GM18526 (cell line): ENCODE results near the gene NKAIN2.

Source experiments
- POLR2A ChIP-seq: IDR thresholded peaks from 3 replicates; pipeline ENCODE4 v1.6.1; 2011; ENCODE audit not compliant: insufficient read length; ENCODE audit errors: extremely low read depth

The NKAIN2 gene

GRCh38 chr6:124793398-124793797 lies 989.7 kb downstream of the NKAIN2 start:
- no peak for TF ChIP-seq POLR2A

GRCh38 chr6:124795643-124796463 lies 992.2 kb downstream of the NKAIN2 start:
- TF ChIP-seq POLR2A: no peak

- no peak for TF ChIP-seq POLR2A
These were observed 992.9 kb downstream of the NKAIN2 start for GRCh38 chr6:124796464-124796970.

- no peak for TF ChIP-seq POLR2A
These were observed 993.6 kb downstream of the NKAIN2 start for GRCh38 chr6:124797224-124797623.

- TF ChIP-seq POLR2A: no peak
These were observed 995.4 kb downstream of the NKAIN2 start for GRCh38 chr6:124798942-124799496.

- TF ChIP-seq POLR2A: no peak
These were observed 996.0 kb downstream of the NKAIN2 start for GRCh38 chr6:124799638-124800037.

GRCh38 chr6:124800222-124800621 lies 996.6 kb downstream of the NKAIN2 start:
- no peak for TF ChIP-seq POLR2A

GRCh38 chr6:124812067-124812466 lies 1008.4 kb downstream of the NKAIN2 start:
- TF ChIP-seq POLR2A: no peak

GRCh38 chr6:124819346-124819745 lies 1015.7 kb downstream of the NKAIN2 start:
- no peak for TF ChIP-seq POLR2A

GRCh38 chr6:124822204-124822613 lies 1018.5 kb downstream of the NKAIN2 start:
- no peak for TF ChIP-seq POLR2A

GRCh38 chr6:124822721-124823120 lies 1019.1 kb downstream of the NKAIN2 start:
- no peak for TF ChIP-seq POLR2A

GRCh38 chr6:124823240-124824111 lies 1019.8 kb downstream of the NKAIN2 start:
- TF ChIP-seq POLR2A: no peak

GRCh38 chr6:124825564-124825963 lies 1021.9 kb downstream of the NKAIN2 start:
- TF ChIP-seq POLR2A: no peak

GRCh38 chr6:124829822-124830221 lies 1026.2 kb downstream of the NKAIN2 start:
- no peak for TF ChIP-seq POLR2A

GRCh38 chr6:124830506-124830905 lies 1026.8 kb downstream of the NKAIN2 start:
- no peak for TF ChIP-seq POLR2A

GRCh38 chr6:124854338-124854922 lies 1050.8 kb downstream of the NKAIN2 start:
- TF ChIP-seq POLR2A: no peak

GRCh38 chr6:124857746-124858145 lies 1054.1 kb downstream of the NKAIN2 start:
- no peak for TF ChIP-seq POLR2A
